ENCODE results near the gene RER1.

The RER1 gene

DNA sequence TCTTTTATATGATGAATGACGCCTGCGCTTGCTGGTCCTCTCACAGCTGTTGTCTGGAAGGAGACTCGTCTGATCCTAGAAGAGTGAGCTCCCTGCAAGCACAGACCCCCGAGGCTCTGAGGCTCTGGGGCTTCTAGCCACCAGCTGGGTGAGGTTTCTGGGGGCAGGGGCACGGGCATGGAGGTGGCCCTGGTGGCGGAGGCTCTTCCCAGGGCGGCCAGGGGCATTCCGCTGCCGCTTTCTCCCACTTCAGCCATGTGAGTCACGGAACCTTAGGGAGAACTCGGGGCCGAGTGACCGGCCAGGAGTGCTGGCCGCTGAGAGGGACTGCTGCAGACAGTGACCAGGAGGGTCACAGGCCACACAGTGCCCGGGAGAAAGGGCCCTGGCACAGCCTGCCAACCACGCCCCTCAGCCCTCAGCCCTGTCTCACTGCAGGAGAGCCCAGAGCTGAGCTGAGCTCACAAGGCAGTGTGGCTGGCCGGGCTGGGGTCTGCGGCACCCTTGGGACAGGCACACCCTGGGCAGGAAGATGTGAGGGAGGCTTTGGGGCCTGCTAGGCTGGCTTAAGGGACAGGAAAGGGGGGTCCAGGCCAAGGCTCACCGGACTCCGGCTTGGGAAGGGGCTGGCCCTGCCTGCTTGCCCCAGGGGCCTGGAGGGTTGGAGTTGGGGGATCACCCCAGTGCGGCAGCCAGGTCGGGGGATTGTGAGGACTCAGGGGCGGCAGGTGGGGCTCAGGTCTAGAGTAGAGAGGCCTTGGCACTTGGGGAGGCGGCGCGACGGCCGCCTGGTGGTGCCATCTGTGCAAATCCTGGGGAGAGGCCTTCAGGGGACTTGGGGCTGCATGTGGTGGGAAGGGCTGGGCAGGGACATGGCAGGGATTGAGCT is 36.0 kb upstream of the RER1 start:
- H3K27ac ChIP-seq, result no peak overlapping the region
- TF ChIP-seq, protein P1, sequence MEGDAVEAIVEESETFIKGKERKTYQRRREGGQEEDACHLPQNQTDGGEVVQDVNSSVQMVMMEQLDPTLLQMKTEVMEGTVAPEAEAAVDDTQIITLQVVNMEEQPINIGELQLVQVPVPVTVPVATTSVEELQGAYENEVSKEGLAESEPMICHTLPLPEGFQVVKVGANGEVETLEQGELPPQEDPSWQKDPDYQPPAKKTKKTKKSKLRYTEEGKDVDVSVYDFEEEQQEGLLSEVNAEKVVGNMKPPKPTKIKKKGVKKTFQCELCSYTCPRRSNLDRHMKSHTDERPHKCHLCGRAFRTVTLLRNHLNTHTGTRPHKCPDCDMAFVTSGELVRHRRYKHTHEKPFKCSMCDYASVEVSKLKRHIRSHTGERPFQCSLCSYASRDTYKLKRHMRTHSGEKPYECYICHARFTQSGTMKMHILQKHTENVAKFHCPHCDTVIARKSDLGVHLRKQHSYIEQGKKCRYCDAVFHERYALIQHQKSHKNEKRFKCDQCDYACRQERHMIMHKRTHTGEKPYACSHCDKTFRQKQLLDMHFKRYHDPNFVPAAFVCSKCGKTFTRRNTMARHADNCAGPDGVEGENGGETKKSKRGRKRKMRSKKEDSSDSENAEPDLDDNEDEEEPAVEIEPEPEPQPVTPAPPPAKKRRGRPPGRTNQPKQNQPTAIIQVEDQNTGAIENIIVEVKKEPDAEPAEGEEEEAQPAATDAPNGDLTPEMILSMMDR (conservative IDR thresholded peaks at IDR 0.05), result no peak

DNA sequence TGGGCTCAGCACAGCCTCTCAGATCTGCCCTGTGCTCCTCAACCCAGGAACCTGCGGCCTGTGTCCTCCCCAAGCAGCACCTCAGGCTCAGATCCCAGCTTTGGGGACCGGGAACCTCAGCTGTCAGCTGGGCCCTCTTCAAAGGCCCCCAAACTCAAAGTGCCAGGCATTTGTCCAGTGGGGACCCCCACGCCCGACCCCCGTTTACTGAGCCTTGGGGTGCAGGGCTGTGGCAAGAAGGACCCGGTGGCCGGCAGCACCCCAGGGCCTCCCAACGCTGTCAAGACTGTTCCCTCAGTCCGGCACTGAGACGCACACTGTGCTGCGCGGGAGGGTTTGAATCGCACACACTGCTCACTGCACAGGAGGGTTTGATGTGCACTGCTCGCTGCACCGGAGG is 35.2 kb upstream of the RER1 start:
- no peak for TF ChIP-seq ZFX (IDR thresholded peaks at IDR 0.05)
- TF ChIP-seq, protein P1 (conservative IDR thresholded peaks at IDR 0.05), result no peak
- H3K27ac ChIP-seq, result no peak overlapping the region

DNA sequence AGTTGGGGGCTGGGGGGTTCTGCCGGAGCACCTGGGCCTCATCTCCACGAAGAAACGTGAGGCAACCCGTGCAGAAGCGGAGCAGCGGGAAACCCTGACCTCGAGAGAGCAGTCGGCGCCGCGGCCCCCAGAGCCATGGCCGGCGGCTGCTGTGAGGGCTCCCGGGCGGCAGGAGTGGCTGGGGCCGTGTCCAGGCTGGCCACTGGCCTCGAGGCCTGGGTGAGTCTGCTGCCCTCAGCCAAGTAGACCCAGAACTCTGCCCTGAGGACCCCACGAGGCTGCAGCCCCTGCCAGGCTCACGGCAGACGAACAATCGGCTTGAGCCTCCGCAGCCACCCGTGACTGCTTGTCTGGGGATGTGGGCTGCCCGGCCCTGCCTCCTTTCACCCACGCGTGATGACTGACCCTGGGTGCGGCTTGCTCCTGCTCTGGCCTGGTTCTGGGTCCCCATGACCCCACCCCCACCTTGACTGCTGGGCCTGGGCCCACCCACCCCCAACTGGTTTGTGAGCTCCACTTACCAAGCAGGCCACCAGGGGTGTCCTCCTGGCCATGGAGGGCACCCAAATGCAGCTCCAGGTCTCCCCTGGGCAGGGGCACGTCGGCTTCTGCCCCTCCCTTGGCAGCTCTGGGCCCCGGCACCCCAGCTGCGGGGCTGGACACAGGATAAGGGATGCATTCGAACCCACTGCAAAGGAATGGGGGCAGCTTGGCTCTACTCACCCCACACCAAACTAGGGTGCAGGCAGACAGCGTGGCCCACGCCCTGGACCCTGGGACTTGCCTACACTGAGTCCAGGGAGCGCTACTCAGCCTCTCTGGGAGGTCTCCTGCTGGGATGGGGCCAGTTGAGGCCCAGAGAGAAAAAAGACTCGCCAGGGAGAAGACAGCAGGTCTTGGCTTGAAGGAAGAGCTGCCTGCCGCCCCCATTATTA is 34.5 kb upstream of the RER1 start:
- H3K27ac ChIP-seq, result no peak overlapping the region

DNA sequence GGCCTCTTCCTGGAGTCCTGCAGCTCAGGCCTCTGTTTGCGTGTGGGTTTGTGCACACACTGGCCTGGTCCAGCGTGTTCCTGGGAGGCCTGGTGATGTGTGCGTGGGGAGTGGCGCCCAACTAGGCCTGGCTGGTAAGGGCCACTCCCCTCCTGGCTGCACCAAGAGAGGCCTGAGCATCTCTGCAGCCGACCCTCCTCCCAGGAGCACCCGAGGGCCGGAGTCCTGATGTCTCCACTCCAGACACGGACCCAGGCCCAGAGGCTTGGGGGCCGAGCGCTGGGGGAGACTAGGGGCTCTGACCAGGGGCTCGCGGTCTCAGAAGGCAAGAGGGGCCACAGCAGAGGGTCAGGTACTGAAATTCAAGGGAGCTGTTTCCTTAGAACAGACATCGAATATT is 33.6 kb upstream of the RER1 start:
- TF ChIP-seq ZFX (IDR thresholded peaks at IDR 0.05), result no peak
- TF ChIP-seq, protein P1 (conservative IDR thresholded peaks at IDR 0.05), result no peak
- no peak overlapping the region for H3K27ac ChIP-seq

More for the DNA sequence above, 34.5 kb upstream of the RER1 start:
- no peak for TF ChIP-seq ZFX (IDR thresholded peaks at IDR 0.05)
- TF ChIP-seq, protein P1 (conservative IDR thresholded peaks at IDR 0.05), result no peak

DNA sequence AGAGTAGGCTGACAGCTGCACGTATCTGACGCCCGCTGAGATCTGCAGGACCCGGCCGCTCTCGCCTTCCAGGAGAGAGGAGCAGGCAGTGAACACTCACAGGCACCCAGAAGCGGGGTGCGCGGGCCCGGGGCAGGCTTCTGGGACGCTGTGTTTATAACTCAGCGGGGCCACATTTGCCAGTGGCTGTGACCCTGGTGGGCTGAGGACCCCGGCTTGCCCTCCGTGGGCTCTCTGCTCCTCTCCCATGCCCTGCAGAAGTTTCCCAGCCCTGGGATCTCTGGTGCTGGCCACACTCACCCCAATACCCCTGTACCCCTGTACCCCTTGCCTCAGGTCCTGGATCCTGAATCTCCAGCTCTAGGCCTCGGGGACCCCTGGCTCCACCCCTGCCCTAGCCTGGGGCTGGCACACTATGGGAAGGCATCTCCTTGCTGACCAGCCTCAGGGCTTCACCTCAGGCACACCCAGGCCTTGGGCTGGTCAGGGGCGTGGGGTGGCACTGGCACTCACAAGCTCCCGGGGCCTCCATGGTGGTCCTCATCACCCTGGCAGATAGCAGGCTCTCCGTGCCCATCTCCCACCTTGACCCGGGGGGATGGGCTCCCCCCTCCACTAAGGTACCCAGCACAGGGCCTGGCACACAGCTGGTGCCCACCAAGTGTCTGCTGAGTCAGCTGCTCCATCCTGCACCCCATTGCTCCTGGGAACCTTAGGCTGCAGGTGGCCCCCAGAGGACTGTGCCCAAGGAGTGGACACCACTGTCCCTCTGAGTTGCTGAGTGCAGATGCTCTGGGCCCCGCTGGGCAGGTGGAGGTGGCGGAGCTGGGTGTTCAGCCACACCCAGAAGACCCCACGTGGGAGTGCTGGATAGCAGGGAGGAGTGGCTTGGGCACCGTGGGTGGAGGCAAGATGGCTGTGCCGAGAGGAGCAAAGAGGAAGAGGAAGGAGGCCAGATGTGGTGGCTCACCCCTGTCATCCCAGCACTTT is 32.7 kb upstream of the RER1 start:
- H3K27ac ChIP-seq, result no peak overlapping the region
- TF ChIP-seq, protein P1 (conservative IDR thresholded peaks at IDR 0.05), result no peak
- TF ChIP-seq ZFX (IDR thresholded peaks at IDR 0.05), result no peak

DNA sequence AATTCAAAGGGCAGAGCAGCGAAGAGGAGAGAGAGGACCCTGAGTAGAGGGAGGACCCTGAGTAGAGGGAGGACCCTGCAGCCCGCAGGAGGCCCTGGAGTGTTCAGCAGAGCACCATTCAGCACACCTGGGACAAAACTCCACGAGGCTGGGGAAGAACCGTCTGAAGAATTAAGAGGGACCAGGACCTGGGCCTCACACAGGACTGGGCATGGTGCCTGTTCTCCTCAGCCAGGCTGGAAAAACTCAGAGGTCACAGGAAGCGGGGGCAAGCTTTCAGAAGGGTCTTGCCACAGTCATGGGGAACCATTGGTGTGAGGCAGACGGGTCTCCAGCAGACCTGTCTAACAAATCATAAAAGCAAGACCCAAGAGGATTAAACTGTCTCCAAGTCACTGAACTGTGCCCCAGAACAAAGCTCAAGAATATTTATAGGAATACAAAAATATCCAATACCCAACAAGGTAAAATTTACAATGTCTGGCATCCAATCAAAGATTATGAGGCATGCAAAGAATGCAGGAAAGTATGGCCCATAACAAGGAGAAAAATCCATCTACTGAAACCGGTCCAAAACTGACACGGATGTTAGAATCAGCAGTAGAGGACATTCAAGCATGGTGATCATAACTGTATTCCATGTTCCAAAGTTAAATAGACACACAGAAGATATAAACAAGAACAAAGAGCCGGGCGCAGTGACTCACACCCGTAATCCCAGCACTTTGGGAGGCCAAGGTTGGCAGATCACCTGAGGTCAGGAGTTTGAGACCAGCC is 30.9 kb upstream of the RER1 start:
- TF ChIP-seq ZFX (IDR thresholded peaks at IDR 0.05), result no peak
- TF ChIP-seq, protein P1 (conservative IDR thresholded peaks at IDR 0.05), result no peak
- no peak overlapping the region for H3K27ac ChIP-seq

Measured in C4-2B (cell line).